ENCODE results near the gene ACTN2. TPM values are rescaled to one million over a fixed set of nuclear protein-coding genes. Genes with fewer than 3 reads are reported as not detected.

ACTN2 gene
- total and polyA plus RNA-seq, 4 donors, result 0.81 to 6.6 (median 3.0) TPM

GRCh38 chr1:236720206-236720605 is 33.9 kb downstream of the ACTN2 start:
- Histone ChIP-seq H3K9ac (ENCODE audit: insufficient read depth in 1 of 2, low read length in 2 of 2) (no peak overlapping the region), H3K27ac (ENCODE audit: low read depth in 1 of 2, low read length in 1 of 2) (no peak overlapping the region), H3K4me1 (ENCODE audit: control insufficient read depth in 5 of 5, insufficient read depth in 5 of 5, low read length in 5 of 5) (peaks cover 0 to 10% (median 0%) of the 10 kb centered on the region in 5 donors), H3K9me3 (ENCODE audit: control insufficient read depth in 4 of 4, insufficient read depth in 3 of 4, low read length in 3 of 4) (peaks cover 0 to 4% (median 0%) of the 10 kb centered on the region in 4 donors), H3K4me3 (no peak overlapping the region), H3K36me3 (ENCODE audit: control insufficient read depth in 4 of 4, insufficient read depth in 4 of 4, low read length in 4 of 4) (peaks cover 0 to 19% (median 0%) of the 10 kb centered on the region in 4 donors), H3K27me3 (ENCODE audit: control insufficient read depth in 3 of 3, insufficient read depth in 3 of 3, low read length in 2 of 3) (no peaks in the 10 kb centered on the region)
- no peak for TF ChIP-seq CTCF (IDR thresholded peaks at IDR 0.05; ENCODE audit: control extremely low read depth, extremely low read depth)
- 49 to 79% methylated on average over 3 of the region's 3 CpGs for WGBS, 2 donors
- DNase-seq (no peak), ATAC-seq (ENCODE audit: insufficient read depth, low FRiP score) (no peak)

GRCh38 chr1:236720611-236721010 is 34.3 kb downstream of the ACTN2 start:
- Histone ChIP-seq H3K27me3 (ENCODE audit: control insufficient read depth in 3 of 3, insufficient read depth in 3 of 3, low read length in 2 of 3) (no peaks in the 10 kb centered on the region), H3K4me1 (ENCODE audit: control insufficient read depth in 5 of 5, insufficient read depth in 5 of 5, low read length in 5 of 5) (peaks cover 0 to 10% (median 0%) of the 10 kb centered on the region in 5 donors), H3K9me3 (ENCODE audit: control insufficient read depth in 4 of 4, insufficient read depth in 3 of 4, low read length in 3 of 4) (peaks cover 0 to 4% (median 0%) of the 10 kb centered on the region in 4 donors), H3K4me3 (no peak overlapping the region), H3K9ac (ENCODE audit: insufficient read depth in 1 of 2, low read length in 2 of 2) (no peak overlapping the region), H3K27ac (ENCODE audit: low read depth in 1 of 2, low read length in 1 of 2) (no peak overlapping the region), H3K36me3 (ENCODE audit: control insufficient read depth in 4 of 4, insufficient read depth in 4 of 4, low read length in 4 of 4) (peaks cover 0 to 19% (median 0%) of the 10 kb centered on the region in 4 donors)
- TF ChIP-seq CTCF (IDR thresholded peaks at IDR 0.05; ENCODE audit: control extremely low read depth, extremely low read depth), result no peak
- ATAC-seq (ENCODE audit: insufficient read depth, low FRiP score) (no peak), DNase-seq (no peak)
- whole genome bisulfite sequencing, 2 donors, result 58 to 88% methylated on average over 1 of the region's 1 CpG

- peaks cover 0 to 4% (median 0%) of the 10 kb centered on the region in 4 donors for H3K9me3 ChIP-seq (ENCODE audit: control insufficient read depth in 4 of 4, insufficient read depth in 3 of 4, low read length in 3 of 4)
- DNase-seq (no peak), ATAC-seq (ENCODE audit: insufficient read depth, low FRiP score) (no peak)
- H3K27me3 ChIP-seq (ENCODE audit: control insufficient read depth in 3 of 3, insufficient read depth in 3 of 3, low read length in 2 of 3), result no peaks in the 10 kb centered on the region
- no peak overlapping the region for H3K4me3 ChIP-seq
- WGBS, 2 donors, result 74 to 78% methylated on average over 6 of the region's 6 CpGs
- peaks cover 0 to 3% (median 0%) of the 10 kb centered on the region in 5 donors for H3K4me1 ChIP-seq (ENCODE audit: control insufficient read depth in 5 of 5, insufficient read depth in 5 of 5, low read length in 5 of 5)
- no peak for TF ChIP-seq CTCF (IDR thresholded peaks at IDR 0.05; ENCODE audit: control extremely low read depth, extremely low read depth)
- H3K27ac ChIP-seq (ENCODE audit: low read depth in 1 of 2, low read length in 1 of 2), result no peak overlapping the region
- no peak overlapping the region for H3K9ac ChIP-seq (ENCODE audit: insufficient read depth in 1 of 2, low read length in 2 of 2)
- H3K36me3 ChIP-seq (ENCODE audit: control insufficient read depth in 4 of 4, insufficient read depth in 4 of 4, low read length in 4 of 4), result peaks cover 0 to 11% (median 0%) of the 10 kb centered on the region in 4 donors
Measured at GRCh38 chr1:236724049-236724448, 37.8 kb downstream of the ACTN2 start.

GRCh38 chr1:236724506-236724905 is 38.2 kb downstream of the ACTN2 start:
- Histone ChIP-seq H3K9ac (ENCODE audit: insufficient read depth in 1 of 2, low read length in 2 of 2) (no peak overlapping the region), H3K4me1 (ENCODE audit: control insufficient read depth in 5 of 5, insufficient read depth in 5 of 5, low read length in 5 of 5) (peaks cover 0 to 3% (median 0%) of the 10 kb centered on the region in 5 donors), H3K36me3 (ENCODE audit: control insufficient read depth in 4 of 4, insufficient read depth in 4 of 4, low read length in 4 of 4) (peaks cover 0 to 7% (median 0%) of the 10 kb centered on the region in 4 donors), H3K4me3 (no peak overlapping the region), H3K27me3 (ENCODE audit: control insufficient read depth in 3 of 3, insufficient read depth in 3 of 3, low read length in 2 of 3) (no peaks in the 10 kb centered on the region), H3K9me3 (ENCODE audit: control insufficient read depth in 4 of 4, insufficient read depth in 3 of 4, low read length in 3 of 4) (peaks cover 0 to 4% (median 0%) of the 10 kb centered on the region in 4 donors), H3K27ac (ENCODE audit: low read depth in 1 of 2, low read length in 1 of 2) (no peak overlapping the region)
- WGBS, 2 donors, result 78 to 84% methylated on average over 10 of the region's 10 CpGs
- no peak for TF ChIP-seq CTCF (IDR thresholded peaks at IDR 0.05; ENCODE audit: control extremely low read depth, extremely low read depth)
- ATAC-seq (ENCODE audit: insufficient read depth, low FRiP score) (no peak), DNase-seq (no peak)
